Calu3 (cell line): Measurements from ENCODE around the gene FCER2. TPM values are rescaled to one million over a fixed set of nuclear protein-coding genes. Genes with fewer than 3 reads are reported as not detected.

ENCODE experiments used
- BruUV-seq: library from RNA; stranded (reverse); fragments of 400-500 nt; replicated peaks from 2 replicates; lab custom pipeline; 2021; lab: Mats Ljungman, UMichigan
- CTCF ChIA-PET: fragments of 300-600 bp; sonication (Branson Sonifier 250); formaldehyde crosslinking; loops from one replicate; lab custom pipeline; 2022; ENCODE audit warnings: antibody characterized with exemption; lab: Charles Lee
- DNase-seq: peaks from one replicate; pipeline ENCODE4 v3.0.0; 2022
- H3K27ac Mint-ChIP-seq: one replicate; pipeline ENCODE4 v1.8.0; 2022; ENCODE audit warnings: mixed read lengths; ENCODE audit not compliant: unreplicated experiment
- H3K27me3 Mint-ChIP-seq: one replicate; pipeline ENCODE4 v1.8.0; 2022; ENCODE audit warnings: mixed read lengths; ENCODE audit not compliant: unreplicated experiment
- H3K36me3 Mint-ChIP-seq: one replicate; pipeline ENCODE4 v1.8.0; 2022; ENCODE audit warnings: mild to moderate bottlenecking, moderate library complexity, mixed read lengths; ENCODE audit not compliant: insufficient read depth, unreplicated experiment
- H3K4me1 Mint-ChIP-seq: one replicate; pipeline ENCODE4 v1.8.0; 2022; ENCODE audit warnings: mild to moderate bottlenecking, low read depth, mixed read lengths; ENCODE audit not compliant: unreplicated experiment
- H3K4me3 Mint-ChIP-seq: one replicate; pipeline ENCODE4 v1.8.0; 2022; ENCODE audit warnings: mild to moderate bottlenecking, low read depth, moderate library complexity, mixed read lengths; ENCODE audit not compliant: unreplicated experiment
- H3K9me3 Mint-ChIP-seq: one replicate; pipeline ENCODE4 v1.8.0; 2022; ENCODE audit warnings: low read depth, mixed read lengths; ENCODE audit not compliant: unreplicated experiment
- intact Hi-C: fragments of 100-400 bp; cut with micrococcal nuclease; formaldehyde crosslinking; loops from one replicate; pipeline ENCODE4 v1.10.0; 2022; ENCODE audit not compliant: unreplicated experiment
- total RNA-seq: library from RNA; stranded (reverse); gene quantifications from 2 replicates; pipeline ENCODE4 v1.2.3, GENCODE V29; 2022
- TF ChIP-seq, protein P1 (sequence below): fragments of 200-600 bp; IDR thresholded peaks from one replicate; pipeline ENCODE4 v1.8.0; 2022; ENCODE audit warnings: antibody characterized with exemption; ENCODE audit not compliant: unreplicated experiment

The FCER2 gene
- total RNA-seq, 1 experiment from 2014 or later: not detected

DNA sequence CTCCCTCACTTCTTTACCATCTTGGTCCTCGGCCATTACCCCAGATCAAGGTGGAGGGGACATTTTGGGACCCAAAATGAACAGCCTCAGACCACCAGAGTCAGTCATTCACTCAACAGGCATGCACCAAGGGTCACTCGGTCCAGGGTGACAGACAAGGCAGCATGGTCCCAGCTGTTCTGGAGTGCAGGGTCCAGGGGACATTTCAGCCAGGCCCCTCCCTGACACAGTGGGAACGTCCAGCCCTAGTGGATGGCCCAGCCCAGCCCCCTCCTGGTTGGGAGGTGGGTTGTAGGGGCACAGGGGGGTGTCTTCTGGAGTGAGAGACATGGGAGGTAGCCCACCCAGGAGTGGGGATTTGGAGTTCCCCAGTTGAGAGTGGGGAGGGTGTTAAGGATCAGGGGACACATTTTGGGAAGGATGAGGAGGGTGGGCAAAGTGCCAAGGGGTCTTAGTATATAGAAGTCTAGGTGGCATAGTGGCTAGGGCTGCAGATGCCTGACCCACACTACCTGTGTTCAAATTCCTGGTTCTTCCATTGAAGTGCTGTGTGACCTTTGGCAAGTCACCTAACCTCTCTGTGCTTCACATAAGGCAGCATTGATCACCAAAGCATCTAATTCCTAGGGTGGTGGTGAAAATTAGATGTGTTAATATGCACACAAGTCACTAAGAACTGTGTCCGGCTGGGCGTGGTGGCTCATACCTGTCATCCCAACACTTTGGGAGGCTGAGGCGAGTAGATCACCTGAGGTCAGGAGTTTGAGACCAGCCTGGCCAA is 2.5 kb upstream of the FCER2 start:
- Mint-ChIP-seq H3K4me3 (no peak overlapping the region), H3K27me3 (peaks cover 68% of the 10 kb centered on the region), H3K27ac (no peak overlapping the region), H3K36me3 (no peaks in the 10 kb centered on the region), H3K4me1 (no peaks in the 10 kb centered on the region), H3K9me3 (no peaks in the 10 kb centered on the region)
- TF ChIP-seq, protein P1, sequence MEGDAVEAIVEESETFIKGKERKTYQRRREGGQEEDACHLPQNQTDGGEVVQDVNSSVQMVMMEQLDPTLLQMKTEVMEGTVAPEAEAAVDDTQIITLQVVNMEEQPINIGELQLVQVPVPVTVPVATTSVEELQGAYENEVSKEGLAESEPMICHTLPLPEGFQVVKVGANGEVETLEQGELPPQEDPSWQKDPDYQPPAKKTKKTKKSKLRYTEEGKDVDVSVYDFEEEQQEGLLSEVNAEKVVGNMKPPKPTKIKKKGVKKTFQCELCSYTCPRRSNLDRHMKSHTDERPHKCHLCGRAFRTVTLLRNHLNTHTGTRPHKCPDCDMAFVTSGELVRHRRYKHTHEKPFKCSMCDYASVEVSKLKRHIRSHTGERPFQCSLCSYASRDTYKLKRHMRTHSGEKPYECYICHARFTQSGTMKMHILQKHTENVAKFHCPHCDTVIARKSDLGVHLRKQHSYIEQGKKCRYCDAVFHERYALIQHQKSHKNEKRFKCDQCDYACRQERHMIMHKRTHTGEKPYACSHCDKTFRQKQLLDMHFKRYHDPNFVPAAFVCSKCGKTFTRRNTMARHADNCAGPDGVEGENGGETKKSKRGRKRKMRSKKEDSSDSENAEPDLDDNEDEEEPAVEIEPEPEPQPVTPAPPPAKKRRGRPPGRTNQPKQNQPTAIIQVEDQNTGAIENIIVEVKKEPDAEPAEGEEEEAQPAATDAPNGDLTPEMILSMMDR: no peak
- intact Hi-C loops: no loop called here
- CTCF ChIA-PET: interaction anchor here (0.7 kb wide), 1 partner anchor 13 kb away, joined by 3 read pairs; no protein-coding TSS in a partner anchor
- no peak for DNase-seq
- no TSS peak for BruUV-seq

GRCh38 chr19:7703332-7703731 is 1.4 kb upstream of the FCER2 start:
- Mint-ChIP-seq H3K27ac (no peak overlapping the region), H3K36me3 (no peaks in the 10 kb centered on the region), H3K4me1 (no peaks in the 10 kb centered on the region), H3K4me3 (no peak overlapping the region), H3K27me3 (peaks cover 71% of the 10 kb centered on the region), H3K9me3 (no peaks in the 10 kb centered on the region)
- BruUV-seq: no TSS peak
- DNase-seq: no peak
- intact Hi-C loops: no loop called here
- TF ChIP-seq, protein P1: no peak
- CTCF ChIA-PET: no interaction called here

- intact Hi-C loops: no loop called here
- peaks cover 81% of the 10 kb centered on the region for H3K27me3 Mint-ChIP-seq
These were observed 780 bp downstream of the FCER2 start for GRCh38 chr19:7701049-7701653.

More at GRCh38 chr19:7701049-7701653, 780 bp downstream of the FCER2 start:
- no TSS peak for BruUV-seq
- no peak overlapping the region for H3K4me3 Mint-ChIP-seq
- H3K4me1 Mint-ChIP-seq: no peaks in the 10 kb centered on the region
- no peak for DNase-seq
- TF ChIP-seq, protein P1: no peak
- CTCF ChIA-PET: no interaction called here
- no peak overlapping the region for H3K27ac Mint-ChIP-seq
- H3K36me3 Mint-ChIP-seq: no peaks in the 10 kb centered on the region
- no peaks in the 10 kb centered on the region for H3K9me3 Mint-ChIP-seq
